GM12875 (cell line): Measurements from ENCODE around the gene CDK14.

Experiments used
- H3K4me3 ChIP-seq: one replicate; pipeline ENCODE4 v1.5.1; 2011; ENCODE audit warnings: low read depth, low read length, control low read depth
- CTCF ChIP-seq: IDR thresholded peaks from 2 replicates; pipeline ENCODE4 v1.5.1; 2011; ENCODE audit warnings: low read depth, mild to moderate bottlenecking, control low read depth, inconsistent platforms, low read length, moderate library complexity, borderline replicate concordance; ENCODE audit not compliant: insufficient read depth

The CDK14 gene

GRCh38 chr7:91182819-91183764 lies 587.0 kb downstream of the CDK14 start:
- TF ChIP-seq CTCF: no peak
- no peak overlapping the region for H3K4me3 ChIP-seq

- no peak overlapping the region for H3K4me3 ChIP-seq
- no peak for TF ChIP-seq CTCF
Observed at GRCh38 chr7:91185771-91186170, 589.6 kb downstream of the CDK14 start.

- no peak overlapping the region for H3K4me3 ChIP-seq
- TF ChIP-seq CTCF: no peak
Observed at GRCh38 chr7:91187061-91187460, 590.9 kb downstream of the CDK14 start.

GRCh38 chr7:91191771-91192170 lies 595.6 kb downstream of the CDK14 start:
- TF ChIP-seq CTCF: no peak
- no peak overlapping the region for H3K4me3 ChIP-seq

- no peak for TF ChIP-seq CTCF
Observed at GRCh38 chr7:91193141-91193540, 597.0 kb downstream of the CDK14 start.

GRCh38 chr7:91194841-91195240 lies 598.7 kb downstream of the CDK14 start:
- TF ChIP-seq CTCF: no peak
- no peak overlapping the region for H3K4me3 ChIP-seq

More at GRCh38 chr7:91193141-91193540, 597.0 kb downstream of the CDK14 start:
- no peak overlapping the region for H3K4me3 ChIP-seq

- no peak for TF ChIP-seq CTCF
- no peak overlapping the region for H3K4me3 ChIP-seq
Observed at GRCh38 chr7:91196058-91196457, 599.9 kb downstream of the CDK14 start.
